ENCODE results near the gene SHC3. TPM values are rescaled to one million over a fixed set of nuclear protein-coding genes. Genes with fewer than 3 reads are reported as not detected.
A peak's percentile ranks its signal among the peaks of the same experiment; 100 is the strongest.

The SHC3 gene
- total RNA-seq, 2 donors from 2014 or later, result 6.4 to 12.2 TPM

DNA sequence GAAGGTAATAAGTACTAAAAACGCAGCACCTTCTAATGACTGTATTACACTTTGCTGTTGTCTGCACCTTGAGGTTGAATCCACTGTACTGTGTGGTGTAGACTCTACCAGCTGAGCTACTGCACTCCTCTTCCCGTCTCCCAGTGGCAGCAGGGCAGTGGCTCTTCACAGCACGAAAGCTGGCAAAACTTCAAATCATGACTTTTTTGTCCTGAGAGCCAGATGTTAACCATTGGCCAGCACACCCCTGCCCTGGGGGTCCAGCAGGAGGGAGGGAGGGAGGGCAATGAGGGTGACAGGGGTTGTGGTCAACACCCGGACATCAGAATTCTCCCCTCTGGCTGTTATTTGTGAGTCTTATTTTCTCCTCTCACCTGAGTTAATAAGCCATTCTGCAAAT is 11.8 kb downstream of the SHC3 start:
- DNase-seq (ENCODE audit: low spot score), result no peak
- intact Hi-C loops (cut with DNase I), result no loop called here

- intact Hi-C loops (cut with DNase I), result no loop called here
- DNase-seq (ENCODE audit: low spot score), result no peak
Measured at GRCh38 chr9:89165880-89166279, 12.7 kb downstream of the SHC3 start.

DNA sequence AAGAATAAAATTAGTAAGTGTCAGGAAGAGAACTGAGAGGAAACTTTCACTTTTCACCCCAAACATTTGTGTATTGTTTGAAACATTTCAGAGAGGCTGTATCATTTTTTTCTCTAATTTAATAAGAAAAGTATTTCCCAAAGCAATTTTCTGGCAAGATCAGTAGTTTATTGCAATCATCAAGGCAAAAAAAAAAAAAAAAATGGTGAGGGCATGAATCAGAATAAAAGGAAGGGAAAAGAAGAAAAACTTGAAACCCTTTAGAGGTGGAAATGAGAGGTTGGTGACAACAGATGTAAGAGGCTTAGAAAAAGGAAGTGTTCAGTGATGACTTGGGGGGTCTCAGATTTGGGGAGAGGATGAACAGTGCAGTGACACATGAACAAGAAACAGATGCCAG is 13.3 kb downstream of the SHC3 start:
- intact Hi-C loops (cut with DNase I), result no loop called here
- no peak for DNase-seq (ENCODE audit: low spot score)

DNA sequence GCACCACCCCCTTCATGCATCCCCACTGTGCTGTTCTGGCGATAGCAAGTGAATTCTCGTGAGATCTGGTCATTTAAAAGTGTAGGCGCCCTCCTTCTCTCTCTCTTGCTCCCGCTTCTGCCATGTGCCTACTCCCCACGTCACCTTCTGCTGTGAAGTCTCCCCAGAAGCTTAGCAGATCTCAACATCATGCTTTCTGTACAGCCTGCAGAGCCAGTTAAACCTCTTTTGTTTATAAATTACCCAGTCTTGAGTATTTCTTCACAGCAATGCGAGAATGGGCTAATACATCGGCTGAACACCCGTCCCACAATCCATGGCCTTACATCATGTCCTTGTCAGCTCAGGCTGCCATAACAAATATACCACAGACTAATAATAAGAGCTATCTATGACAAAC is 17.4 kb downstream of the SHC3 start:
- intact Hi-C loops (cut with DNase I), result no loop called here

GRCh38 chr9:89160806-89161205 is 17.8 kb downstream of the SHC3 start:
- intact Hi-C loops (cut with DNase I), result no loop called here

More for the DNA sequence above, 17.4 kb downstream of the SHC3 start:
- no peak for DNase-seq (ENCODE audit: low spot score)

GRCh38 chr9:89154651-89155336 is 23.8 kb downstream of the SHC3 start:
- intact Hi-C loops (cut with DNase I), result no loop called here
- no peak for DNase-seq (ENCODE audit: low spot score)

More at GRCh38 chr9:89160806-89161205, 17.8 kb downstream of the SHC3 start:
- DNase-seq (ENCODE audit: low spot score), result no peak

- intact Hi-C loops (cut with DNase I), result no loop called here
- no peak for DNase-seq (ENCODE audit: low spot score)
Measured at GRCh38 chr9:89154218-89154617, 24.4 kb downstream of the SHC3 start.

- intact Hi-C loops (cut with DNase I), result no loop called here
- no peak for DNase-seq (ENCODE audit: low spot score)
Measured at GRCh38 chr9:89153232-89154017, 25.2 kb downstream of the SHC3 start.

- intact Hi-C loops (cut with DNase I), result no loop called here
- no peak for DNase-seq (ENCODE audit: low spot score)
Measured at GRCh38 chr9:89149726-89150125, 28.9 kb downstream of the SHC3 start.

DNA sequence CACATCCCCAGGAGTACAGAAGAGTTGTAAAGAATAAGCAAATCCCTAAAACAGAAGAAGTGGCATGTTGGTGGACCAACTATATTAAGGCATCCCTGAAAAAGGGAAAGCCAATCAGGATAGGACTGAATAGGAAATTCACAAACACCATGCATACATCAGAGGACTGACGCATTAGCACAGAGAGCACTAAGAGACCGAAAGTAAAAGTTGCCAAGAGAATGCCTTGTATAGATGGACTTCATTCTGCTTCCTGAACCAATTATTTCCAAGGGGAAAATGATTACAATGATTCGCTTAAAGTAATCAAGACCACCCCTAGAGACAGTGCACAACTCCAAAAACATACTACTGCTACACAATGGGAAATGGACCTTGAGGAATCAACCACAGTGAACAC is 33.5 kb downstream of the SHC3 start:
- no peak for DNase-seq (ENCODE audit: low spot score)
- intact Hi-C loops (cut with DNase I), result no loop called here

GRCh38 chr9:89144238-89144637 is 34.4 kb downstream of the SHC3 start:
- intact Hi-C loops (cut with DNase I), result no loop called here

GRCh38 chr9:89143266-89143665 is 35.4 kb downstream of the SHC3 start:
- intact Hi-C loops (cut with DNase I), result no loop called here
- no peak for DNase-seq (ENCODE audit: low spot score)

More at GRCh38 chr9:89144238-89144637, 34.4 kb downstream of the SHC3 start:
- DNase-seq (ENCODE audit: low spot score), result no peak

DNA sequence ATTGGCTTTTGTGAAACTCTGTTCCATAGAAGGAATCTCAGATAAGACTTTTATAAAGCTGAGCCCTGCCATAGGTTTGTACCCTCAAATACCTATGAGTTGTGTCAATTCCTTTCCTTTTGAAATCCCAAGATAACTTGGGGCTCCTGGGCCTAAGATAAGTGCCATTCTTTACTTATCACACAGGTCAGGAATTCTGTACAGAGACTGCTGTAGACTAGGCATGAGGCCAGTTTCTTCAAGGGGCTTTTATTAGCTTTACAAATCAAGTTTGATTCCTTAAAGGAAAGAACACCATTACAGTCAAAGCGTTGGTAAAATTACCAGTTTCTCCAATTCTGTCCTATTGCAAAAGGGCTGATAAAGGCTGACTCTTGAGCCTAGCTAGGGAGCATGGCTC is 39.2 kb downstream of the SHC3 start:
- intact Hi-C loops (cut with DNase I), result no loop called here
- DNase-seq (ENCODE audit: low spot score), result no peak

GRCh38 chr9:89138463-89139390 is 39.9 kb downstream of the SHC3 start:
- intact Hi-C loops (cut with DNase I), result no loop called here
- DNase-seq (ENCODE audit: low spot score), result no peak

- intact Hi-C loops (cut with DNase I), result no loop called here
- peak; percentile 90 for DNase-seq (ENCODE audit: low spot score)
Measured at GRCh38 chr9:89137542-89138462, 40.8 kb downstream of the SHC3 start.

DNA sequence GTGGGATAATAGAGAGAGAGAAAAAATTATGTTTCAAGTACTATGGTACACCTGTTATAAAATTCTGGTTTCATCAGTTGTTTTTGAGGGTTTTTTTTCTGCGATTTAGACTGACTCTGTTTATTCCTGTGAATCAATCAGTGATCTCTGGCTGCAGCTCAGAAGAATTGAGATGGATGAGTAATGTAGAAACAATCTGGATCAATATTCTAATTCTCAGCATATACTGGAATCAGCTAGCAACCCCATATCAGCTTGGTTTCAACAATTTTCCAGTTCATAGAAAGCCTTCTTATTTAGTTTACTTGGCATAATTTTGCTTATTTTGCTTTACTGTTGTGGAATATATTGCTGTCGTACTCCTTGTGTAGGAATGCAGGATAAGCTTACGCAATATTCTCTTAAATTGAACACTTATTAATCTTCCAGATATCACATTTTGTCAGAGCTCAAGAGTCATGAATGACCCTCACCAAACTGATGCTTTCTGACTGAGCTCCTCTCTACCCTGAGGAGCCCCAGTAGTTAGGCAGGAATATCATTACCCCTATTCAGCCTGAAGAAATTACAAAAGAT is 42.9 kb downstream of the SHC3 start:
- no peak for DNase-seq (ENCODE audit: low spot score)
- intact Hi-C loops (cut with DNase I), result no loop called here

GRCh38 chr9:89134709-89135108 is 43.9 kb downstream of the SHC3 start:
- DNase-seq (ENCODE audit: low spot score), result no peak
- intact Hi-C loops (cut with DNase I), result no loop called here

- intact Hi-C loops (cut with DNase I), result no loop called here
- DNase-seq (ENCODE audit: low spot score), result no peak
Measured at GRCh38 chr9:89122949-89123348, 55.7 kb downstream of the SHC3 start.

All from posterior vena cava (tissue), 2 donors.